ENCODE data around the gene GPR149. TPM values are rescaled to one million over a fixed set of nuclear protein-coding genes. Genes with fewer than 3 reads are reported as not detected.
A peak's percentile ranks its signal among the peaks of the same experiment; 100 is the strongest.

GPR149 gene
- total RNA-seq, 1 experiment from 2014 or later: not detected

DNA sequence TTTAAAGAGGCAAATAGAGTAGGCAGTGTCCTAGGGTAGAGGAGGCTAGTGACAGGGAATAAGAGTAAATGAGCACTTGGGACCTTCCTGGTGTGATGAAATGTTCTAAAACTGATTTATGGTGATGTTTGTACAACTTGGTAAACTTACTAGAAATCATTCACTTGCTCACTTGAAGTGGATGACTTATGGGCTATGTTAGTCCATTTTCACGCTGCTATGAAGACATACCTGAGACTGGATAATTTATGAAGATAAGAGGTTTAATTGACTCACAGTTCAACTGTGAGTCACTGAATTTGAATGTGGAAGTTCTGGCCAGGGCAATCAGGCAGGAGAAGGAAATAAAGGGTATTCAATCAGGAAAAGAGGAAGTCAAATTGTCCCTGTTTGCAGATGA is 74.0 kb downstream of the GPR149 start:
- Histone ChIP-seq H3K79me2 (ENCODE audit: insufficient read depth, low read length) (no peaks in the 10 kb centered on the region), H2AFZ (ENCODE audit: low read depth, low read length, poor library complexity, severe bottlenecking) (peak overlapping the region; percentile 1), H3K4me3 (replicated peaks in 1 of 2; ENCODE audit: low read depth in 1 of 2, low read length in 2 of 2) (no peak overlapping the region), H3K4me1 (ENCODE audit: control insufficient read depth in 1 of 2, insufficient read depth in 2 of 2, low read length in 2 of 2) (peaks cover 0 to 11% of the 10 kb centered on the region in 2 experiments; a peak in 2 of 4 replicates), H3K9me3 (ENCODE audit: control insufficient read depth in 1 of 2, insufficient read depth in 1 of 2, low read depth in 1 of 2, low read length in 2 of 2) (no peaks in the 10 kb centered on the region), H4K20me1 (ENCODE audit: insufficient read depth) (no peaks in the 10 kb centered on the region), H3K36me3 (ENCODE audit: control insufficient read depth in 1 of 2, insufficient read depth in 2 of 2, low read length in 2 of 2) (no peaks in the 10 kb centered on the region), H3K27ac (ENCODE audit: low read depth, low read length) (no peak overlapping the region), H3K4me2 (ENCODE audit: low read length) (peak overlapping the region; percentile 17), H3K9ac (ENCODE audit: low read length) (no peak overlapping the region), H3K9me2 (ENCODE audit: insufficient read depth) (no peaks in the 10 kb centered on the region), H3K27me3 (ENCODE audit: insufficient read depth, low read length) (no peaks in the 10 kb centered on the region)
- TF ChIP-seq SP1 (IDR thresholded peaks at IDR 0.05; ENCODE audit: low read depth) (peak; percentile 27; the same call in 1 of the 2 replicates), FOSL1 (IDR thresholded peaks at IDR 0.05; ENCODE audit: low read depth) (peak; percentile 64), CBX3 (IDR thresholded peaks at IDR 0.05; ENCODE audit: low read depth) (peak; percentile 35; the same call in 1 of the 2 replicates), EZH2phosphoT487 (IDR thresholded peaks at IDR 0.05; ENCODE audit: borderline replicate concordance) (no peak), JUND (IDR thresholded peaks at IDR 0.05) (peak; percentile 56; the same call in 1 of the 2 replicates)
- intact Hi-C loops (cut with micrococcal nuclease): no loop called here
- ChIA-PET POLR2A (no interaction called here), CTCF (no interaction called here), RAD21 (ENCODE audit: low non-redundant PET in 1 of 2, low total read pairs in 2 of 2, uncharacterized antibody in 2 of 2, unreplicated experiment in 2 of 2) (no interaction called here)
- DNase-seq (ENCODE audit: low read depth, low spot score) (no peak), ATAC-seq (peak; percentile 50; the same call in 1 of the 2 replicates)
- BruUV-seq (replicated peaks): no TSS peak

DNA sequence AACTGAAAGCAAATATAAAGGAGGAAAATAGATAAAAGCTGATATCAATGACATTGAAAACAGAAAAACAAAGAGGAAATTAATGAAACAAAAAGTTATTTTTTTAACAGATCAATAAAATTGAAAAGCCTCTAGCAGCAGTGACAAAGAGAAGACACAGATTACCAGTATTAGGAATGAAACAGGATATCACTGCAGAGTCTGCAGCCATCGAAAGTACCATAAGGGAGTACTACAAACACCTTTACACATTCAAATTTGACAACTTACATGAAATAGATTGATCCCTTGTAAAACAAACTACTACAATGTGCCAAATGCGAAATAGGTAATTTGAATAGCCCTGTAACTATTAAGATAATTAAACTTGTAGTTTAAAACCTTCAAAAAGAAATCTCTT is 80.8 kb downstream of the GPR149 start:
- no peaks in the 10 kb centered on the region for H3K79me2 ChIP-seq (ENCODE audit: insufficient read depth, low read length)
- no TSS peak for BruUV-seq (replicated peaks)
- H3K9me3 ChIP-seq (ENCODE audit: control insufficient read depth in 1 of 2, insufficient read depth in 1 of 2, low read depth in 1 of 2, low read length in 2 of 2): no peaks in the 10 kb centered on the region
- CTCF ChIA-PET: no interaction called here
- no peak overlapping the region for H3K9ac ChIP-seq (ENCODE audit: low read length)
- ATAC-seq: no peak
- POLR2A ChIA-PET: no interaction called here
- H2AFZ ChIP-seq (ENCODE audit: low read depth, low read length, poor library complexity, severe bottlenecking): no peak overlapping the region
- H3K27ac ChIP-seq (ENCODE audit: low read depth, low read length): no peak overlapping the region
- peaks cover 0 to 4% of the 10 kb centered on the region in 2 experiments; a peak in 1 of 4 replicates for H3K4me1 ChIP-seq (ENCODE audit: control insufficient read depth in 1 of 2, insufficient read depth in 2 of 2, low read length in 2 of 2)
- TF ChIP-seq FOSL1 (IDR thresholded peaks at IDR 0.05; ENCODE audit: low read depth): no peak
- TF ChIP-seq, protein P1, sequence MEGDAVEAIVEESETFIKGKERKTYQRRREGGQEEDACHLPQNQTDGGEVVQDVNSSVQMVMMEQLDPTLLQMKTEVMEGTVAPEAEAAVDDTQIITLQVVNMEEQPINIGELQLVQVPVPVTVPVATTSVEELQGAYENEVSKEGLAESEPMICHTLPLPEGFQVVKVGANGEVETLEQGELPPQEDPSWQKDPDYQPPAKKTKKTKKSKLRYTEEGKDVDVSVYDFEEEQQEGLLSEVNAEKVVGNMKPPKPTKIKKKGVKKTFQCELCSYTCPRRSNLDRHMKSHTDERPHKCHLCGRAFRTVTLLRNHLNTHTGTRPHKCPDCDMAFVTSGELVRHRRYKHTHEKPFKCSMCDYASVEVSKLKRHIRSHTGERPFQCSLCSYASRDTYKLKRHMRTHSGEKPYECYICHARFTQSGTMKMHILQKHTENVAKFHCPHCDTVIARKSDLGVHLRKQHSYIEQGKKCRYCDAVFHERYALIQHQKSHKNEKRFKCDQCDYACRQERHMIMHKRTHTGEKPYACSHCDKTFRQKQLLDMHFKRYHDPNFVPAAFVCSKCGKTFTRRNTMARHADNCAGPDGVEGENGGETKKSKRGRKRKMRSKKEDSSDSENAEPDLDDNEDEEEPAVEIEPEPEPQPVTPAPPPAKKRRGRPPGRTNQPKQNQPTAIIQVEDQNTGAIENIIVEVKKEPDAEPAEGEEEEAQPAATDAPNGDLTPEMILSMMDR (IDR thresholded peaks at IDR 0.05 in 2 of 3, conservative IDR thresholded peaks at IDR 0.05 in 1 of 3; ENCODE audit: borderline replicate concordance in 1 of 3, insufficient read depth in 1 of 3, low read depth in 2 of 3, low read length in 2 of 3): no peak
- H3K4me2 ChIP-seq (ENCODE audit: low read length): no peak overlapping the region
- no peak for DNase-seq (ENCODE audit: low read depth, low spot score)
- no peaks in the 10 kb centered on the region for H3K27me3 ChIP-seq (ENCODE audit: insufficient read depth, low read length)
- no peaks in the 10 kb centered on the region for H4K20me1 ChIP-seq (ENCODE audit: insufficient read depth)
- no peaks in the 10 kb centered on the region for H3K36me3 ChIP-seq (ENCODE audit: control insufficient read depth in 1 of 2, insufficient read depth in 2 of 2, low read length in 2 of 2)
- RAD21 ChIA-PET (ENCODE audit: low non-redundant PET in 1 of 2, low total read pairs in 2 of 2, uncharacterized antibody in 2 of 2, unreplicated experiment in 2 of 2): no interaction called here
- H3K9me2 ChIP-seq (ENCODE audit: insufficient read depth): no peaks in the 10 kb centered on the region
- H3K4me3 ChIP-seq (replicated peaks in 1 of 2; ENCODE audit: low read depth in 1 of 2, low read length in 2 of 2): no peak overlapping the region
- intact Hi-C loops (cut with micrococcal nuclease): no loop called here
